Hepatocyte (in vitro differentiated cells): ENCODE data around the gene SIGLEC1. TPM values are rescaled to one million over a fixed set of nuclear protein-coding genes. Genes with fewer than 3 reads are reported as not detected.

ENCODE experiments used
- DNase-seq: peaks from one replicate; pipeline ENCODE4 v3.0.0-alpha.2; 2016; ENCODE audit warnings: low spot score
- H2AFZ ChIP-seq: fragments of 200-600 bp; sonication (generic); 2 replicates; pipeline ENCODE4 v1.6.0; 2016; ENCODE audit warnings: antibody characterized with exemption, mild to moderate bottlenecking
- H3K27ac ChIP-seq: fragments of 200-600 bp; sonication (generic); 2 replicates; pipeline ENCODE4 v1.5.1; 2016; ENCODE audit warnings: mild to moderate bottlenecking
- H3K27me3 ChIP-seq: fragments of 200-600 bp; sonication (generic); 2 replicates; pipeline ENCODE4 v1.6.1; 2016
- H3K36me3 ChIP-seq: fragments of 200-600 bp; sonication (generic); replicated peaks from 2 replicates; pipeline ENCODE4 v1.5.1; 2016; ENCODE audit warnings: low read depth; ENCODE audit not compliant: insufficient read depth
- H3K4me1 ChIP-seq: fragments of 200-600 bp; sonication (generic); 2 replicates; pipeline ENCODE4 v1.5.1; 2016; ENCODE audit warnings: mild to moderate bottlenecking, moderate library complexity; ENCODE audit not compliant: insufficient read depth
- H3K4me2 ChIP-seq: fragments of 200-600 bp; sonication (generic); 2 replicates; pipeline ENCODE4 v1.6.0; 2016
- H3K4me3 ChIP-seq: fragments of 200-600 bp; sonication (generic); 2 replicates; pipeline ENCODE4 v1.5.1; 2016; ENCODE audit warnings: mild to moderate bottlenecking
- H3K79me2 ChIP-seq: fragments of 200-600 bp; sonication (generic); 2 replicates; pipeline ENCODE4 v1.6.0; 2017; ENCODE audit warnings: mild to moderate bottlenecking
- H3K9me2 ChIP-seq: fragments of 200-600 bp; sonication (generic); replicated peaks from 2 replicates; pipeline ENCODE4 v1.6.0; 2017; ENCODE audit warnings: mild to moderate bottlenecking; ENCODE audit not compliant: insufficient read depth
- H3K9me3 ChIP-seq: fragments of 200-600 bp; sonication (generic); 2 replicates; pipeline ENCODE4 v1.5.1; 2016; ENCODE audit warnings: low read depth, mild to moderate bottlenecking
- H4K20me1 ChIP-seq: fragments of 200-600 bp; sonication (generic); 2 replicates; pipeline ENCODE4 v1.6.0; 2016; ENCODE audit warnings: mild to moderate bottlenecking; ENCODE audit not compliant: insufficient read depth, poor library complexity, severe bottlenecking
- EZH2 ChIP-seq: fragments of 200-600 bp; sonication (generic); IDR thresholded peaks from 2 replicates; pipeline ENCODE4 v1.6.1; 2016; ENCODE audit warnings: antibody characterized with exemption, mild to moderate bottlenecking, borderline replicate concordance
- EZH2phosphoT487 ChIP-seq: fragments of 200-600 bp; sonication (generic); IDR thresholded peaks from one replicate; pipeline ENCODE4 v1.6.1; 2018; ENCODE audit warnings: antibody characterized with exemption, mild to moderate bottlenecking, low read depth, moderate library complexity; ENCODE audit not compliant: unreplicated experiment, severe bottlenecking
- WGBS: methylation state at CpG from one replicate; pipeline ENCODE4 v1.1.6; 2016; ENCODE audit warnings: low lambda C conversion rate; ENCODE audit errors: missing lambda C conversion rate; 5-methylcytosine and 5-hydroxymethylcytosine counted together
- polyA plus RNA-seq: library from polyadenylated mRNA; unstranded; fragments of >200 nt; fragmentation: Nextera tagmentation; extraction: Ambion mirVana; gene quantifications from 2 replicates; pipeline ENCODE4 v1.2.1, GENCODE V29; 2016
- total RNA-seq: library from RNA; depleted of rRNA; stranded (reverse); fragments of >200 nt; gene quantifications from 2 replicates; pipeline ENCODE4 v1.2.3, GENCODE V29; 2014
- TF ChIP-seq, protein P1 (sequence below): fragments of 200-600 bp; sonication (generic); IDR thresholded peaks from 2 replicates; pipeline ENCODE4 v1.5.1; 2016; ENCODE audit warnings: antibody characterized with exemption, mild to moderate bottlenecking; ENCODE audit not compliant: poor library complexity

The SIGLEC1 gene
- total and polyA plus RNA-seq, 2 experiments from 2014 or later, result 0.11 to 0.23 TPM

GRCh38 chr20:3759316-3759823 is 47.0 kb upstream of the SIGLEC1 start:
- Histone ChIP-seq H3K4me2 (no peak overlapping the region), H3K36me3 (no peaks in the 10 kb centered on the region), H3K4me1 (no peaks in the 10 kb centered on the region), H3K27me3 (no peaks in the 10 kb centered on the region), H3K27ac (no peak overlapping the region), H3K4me3 (no peak overlapping the region), H3K9me3 (no peaks in the 10 kb centered on the region), H4K20me1 (no peaks in the 10 kb centered on the region), H3K9me2 (no peaks in the 10 kb centered on the region), H2AFZ (no peak overlapping the region), H3K79me2 (no peaks in the 10 kb centered on the region)
- TF ChIP-seq, protein P1, sequence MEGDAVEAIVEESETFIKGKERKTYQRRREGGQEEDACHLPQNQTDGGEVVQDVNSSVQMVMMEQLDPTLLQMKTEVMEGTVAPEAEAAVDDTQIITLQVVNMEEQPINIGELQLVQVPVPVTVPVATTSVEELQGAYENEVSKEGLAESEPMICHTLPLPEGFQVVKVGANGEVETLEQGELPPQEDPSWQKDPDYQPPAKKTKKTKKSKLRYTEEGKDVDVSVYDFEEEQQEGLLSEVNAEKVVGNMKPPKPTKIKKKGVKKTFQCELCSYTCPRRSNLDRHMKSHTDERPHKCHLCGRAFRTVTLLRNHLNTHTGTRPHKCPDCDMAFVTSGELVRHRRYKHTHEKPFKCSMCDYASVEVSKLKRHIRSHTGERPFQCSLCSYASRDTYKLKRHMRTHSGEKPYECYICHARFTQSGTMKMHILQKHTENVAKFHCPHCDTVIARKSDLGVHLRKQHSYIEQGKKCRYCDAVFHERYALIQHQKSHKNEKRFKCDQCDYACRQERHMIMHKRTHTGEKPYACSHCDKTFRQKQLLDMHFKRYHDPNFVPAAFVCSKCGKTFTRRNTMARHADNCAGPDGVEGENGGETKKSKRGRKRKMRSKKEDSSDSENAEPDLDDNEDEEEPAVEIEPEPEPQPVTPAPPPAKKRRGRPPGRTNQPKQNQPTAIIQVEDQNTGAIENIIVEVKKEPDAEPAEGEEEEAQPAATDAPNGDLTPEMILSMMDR, result no peak
- no peak for TF ChIP-seq EZH2phosphoT487
- no peak for TF ChIP-seq EZH2
- no peak for DNase-seq
- WGBS, result 90% methylated on average over 11 of the region's 11 CpGs

DNA sequence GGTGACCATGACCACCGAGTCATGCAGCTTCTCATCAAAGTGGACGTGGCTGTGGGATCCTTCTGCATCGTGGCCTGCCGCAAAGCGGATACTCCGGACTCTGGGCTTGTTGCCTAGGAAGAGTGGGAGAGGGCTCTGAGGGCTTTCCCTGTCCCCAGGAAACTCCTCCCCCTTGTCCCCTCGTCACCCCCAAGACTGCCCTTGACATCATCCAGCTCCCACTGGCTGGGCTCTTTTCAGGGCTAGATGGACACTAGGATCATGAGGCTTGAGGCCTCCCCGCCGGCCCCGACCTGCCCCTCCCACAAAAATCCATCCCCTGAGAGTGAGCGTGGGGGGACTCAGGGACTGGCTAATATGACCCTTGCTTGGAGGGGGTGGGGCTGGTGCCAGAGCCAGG is 46.2 kb upstream of the SIGLEC1 start:
- H3K9me3 ChIP-seq, result no peaks in the 10 kb centered on the region
- H4K20me1 ChIP-seq, result no peaks in the 10 kb centered on the region
- 91% methylated on average over 10 of the region's 11 CpGs for WGBS
- DNase-seq, result no peak
- no peak for TF ChIP-seq EZH2phosphoT487
- no peak for TF ChIP-seq EZH2
- TF ChIP-seq, protein P1, result no peak
- H3K4me1 ChIP-seq, result no peaks in the 10 kb centered on the region
- H3K36me3 ChIP-seq, result no peaks in the 10 kb centered on the region
- no peak overlapping the region for H3K27ac ChIP-seq
- no peaks in the 10 kb centered on the region for H3K27me3 ChIP-seq
- no peak overlapping the region for H2AFZ ChIP-seq
- no peak overlapping the region for H3K4me2 ChIP-seq
- no peaks in the 10 kb centered on the region for H3K79me2 ChIP-seq
- H3K9me2 ChIP-seq, result no peaks in the 10 kb centered on the region
- H3K4me3 ChIP-seq, result no peak overlapping the region

DNA sequence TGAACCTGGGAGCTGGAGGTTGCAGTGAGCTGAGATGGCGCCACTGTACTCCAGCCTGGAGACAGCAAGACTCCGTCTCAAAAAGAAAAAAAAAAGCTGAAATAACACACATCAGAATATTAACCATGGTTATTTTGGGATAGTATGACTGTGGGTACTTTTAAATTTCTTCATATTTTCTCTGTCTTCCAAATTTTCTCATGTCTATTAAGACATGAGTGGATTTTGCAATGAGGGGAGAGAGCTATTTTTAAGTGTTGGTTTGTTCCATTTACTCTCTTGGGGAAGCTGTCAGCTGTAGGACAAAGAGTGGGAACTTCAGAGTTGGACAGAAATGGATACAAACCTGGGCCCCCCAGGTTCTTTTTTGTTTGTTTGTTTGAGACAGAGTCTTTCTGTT is 44.9 kb upstream of the SIGLEC1 start:
- no peak overlapping the region for H3K4me2 ChIP-seq
- H4K20me1 ChIP-seq, result no peaks in the 10 kb centered on the region
- TF ChIP-seq, protein P1, result no peak
- TF ChIP-seq EZH2, result no peak
- no peak for TF ChIP-seq EZH2phosphoT487
- no peaks in the 10 kb centered on the region for H3K9me3 ChIP-seq
- no peaks in the 10 kb centered on the region for H3K79me2 ChIP-seq
- no peak overlapping the region for H3K27ac ChIP-seq
- H3K4me3 ChIP-seq, result no peak overlapping the region
- H3K9me2 ChIP-seq, result no peaks in the 10 kb centered on the region
- WGBS, result 94% methylated on average over 2 of the region's 2 CpGs
- no peaks in the 10 kb centered on the region for H3K27me3 ChIP-seq
- no peaks in the 10 kb centered on the region for H3K4me1 ChIP-seq
- no peak overlapping the region for H2AFZ ChIP-seq
- no peaks in the 10 kb centered on the region for H3K36me3 ChIP-seq
- DNase-seq, result no peak

DNA sequence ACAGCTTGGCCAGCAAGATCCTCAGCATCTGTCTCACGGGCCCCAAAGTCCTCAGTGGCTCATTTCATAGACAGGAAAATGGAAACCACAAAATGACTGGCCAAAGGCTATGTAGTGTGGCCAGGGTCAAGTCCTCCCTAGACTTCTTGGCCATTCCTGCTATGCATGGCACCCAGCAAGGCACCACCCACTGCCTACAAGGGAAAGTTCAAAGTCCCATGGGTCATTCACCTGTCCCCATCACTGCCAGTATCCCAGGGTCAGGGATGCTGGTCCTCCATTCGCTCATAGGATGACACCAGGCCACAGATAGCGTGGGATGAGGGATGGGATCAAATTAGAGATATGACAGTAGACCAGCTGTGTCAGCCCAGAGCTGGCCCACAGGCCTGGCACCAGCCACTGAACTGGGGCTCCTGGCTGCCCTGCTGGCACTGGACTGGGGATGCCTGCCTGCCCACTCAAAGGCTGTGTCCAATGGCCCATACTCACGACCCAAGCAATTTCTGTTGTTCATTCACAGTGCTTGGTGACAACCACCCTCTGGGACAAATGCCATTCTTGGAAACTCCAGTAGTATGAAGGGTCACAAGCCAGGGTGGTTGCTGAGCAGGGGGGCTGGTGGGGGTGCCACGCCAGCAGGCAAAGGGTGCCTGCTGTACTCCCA is 43.5 kb upstream of the SIGLEC1 start:
- Histone ChIP-seq H3K9me3 (no peaks in the 10 kb centered on the region), H3K27me3 (peaks cover 7% of the 10 kb centered on the region), H3K79me2 (no peaks in the 10 kb centered on the region), H4K20me1 (no peaks in the 10 kb centered on the region), H3K9me2 (no peaks in the 10 kb centered on the region), H3K36me3 (no peaks in the 10 kb centered on the region), H2AFZ (no peak overlapping the region), H3K4me3 (no peak overlapping the region), H3K27ac (no peak overlapping the region), H3K4me2 (no peak overlapping the region), H3K4me1 (peaks cover 4% of the 10 kb centered on the region)
- DNase-seq, result no peak
- TF ChIP-seq EZH2phosphoT487 (no peak), EZH2 (no peak)
- TF ChIP-seq, protein P1, result no peak
- 93% methylated on average over 4 of the region's 5 CpGs for WGBS
